ENCODE data around the gene NUMB.

Gene NUMB

GRCh38 chr14:73255693-73256225 lies 202.6 kb downstream of the NUMB start:
- DNase-seq: no peak

GRCh38 chr14:73255005-73255400 lies 203.3 kb downstream of the NUMB start:
- DNase-seq: no peak

GRCh38 chr14:73254247-73255004 lies 203.9 kb downstream of the NUMB start:
- DNase-seq: no peak

- DNase-seq: no peak
These were observed 204.6 kb downstream of the NUMB start for GRCh38 chr14:73253721-73254120.

GRCh38 chr14:73253323-73253610 lies 205.1 kb downstream of the NUMB start:
- DNase-seq: no peak

GRCh38 chr14:73252491-73253322 lies 205.6 kb downstream of the NUMB start:
- no peak for DNase-seq

GRCh38 chr14:73251516-73252215 lies 206.7 kb downstream of the NUMB start:
- DNase-seq: no peak

GRCh38 chr14:73250781-73251500 lies 207.4 kb downstream of the NUMB start:
- DNase-seq: no peak

- DNase-seq: no peak
These were observed 208.0 kb downstream of the NUMB start for GRCh38 chr14:73250317-73250713.

GRCh38 chr14:73249564-73250316 lies 208.6 kb downstream of the NUMB start:
- no peak for DNase-seq

GRCh38 chr14:73249108-73249507 lies 209.2 kb downstream of the NUMB start:
- no peak for DNase-seq

GRCh38 chr14:73248108-73248868 lies 210.1 kb downstream of the NUMB start:
- no peak for DNase-seq

- no peak for DNase-seq
These were observed 211.8 kb downstream of the NUMB start for GRCh38 chr14:73246387-73247150.

GRCh38 chr14:73245480-73246325 lies 212.6 kb downstream of the NUMB start:
- DNase-seq: peak; percentile 44

GRCh38 chr14:73244541-73245290 lies 213.6 kb downstream of the NUMB start:
- DNase-seq: no peak

GRCh38 chr14:73243748-73244147 lies 214.6 kb downstream of the NUMB start:
- DNase-seq: no peak

GRCh38 chr14:73243341-73243740 lies 215.0 kb downstream of the NUMB start:
- no peak for DNase-seq

- no peak for DNase-seq
These were observed 215.9 kb downstream of the NUMB start for GRCh38 chr14:73242357-73242901.
